Measurements from ENCODE around the gene IFI6.

GRCh38 chr1:27633298-27633610 is 38.7 kb downstream of the IFI6 start:
- TF ChIP-seq NR2F2 (IDR thresholded peaks at IDR 0.05; ENCODE audit: borderline replicate concordance, low read depth): no peak
- TF ChIP-seq ZBTB33 (CRISPR knock-in tag; IDR thresholded peaks at IDR 0.05): no peak
- no peak for TF ChIP-seq ETV6 (CRISPR knock-in tag; conservative IDR thresholded peaks at IDR 0.05)
- TF ChIP-seq, protein P1, sequence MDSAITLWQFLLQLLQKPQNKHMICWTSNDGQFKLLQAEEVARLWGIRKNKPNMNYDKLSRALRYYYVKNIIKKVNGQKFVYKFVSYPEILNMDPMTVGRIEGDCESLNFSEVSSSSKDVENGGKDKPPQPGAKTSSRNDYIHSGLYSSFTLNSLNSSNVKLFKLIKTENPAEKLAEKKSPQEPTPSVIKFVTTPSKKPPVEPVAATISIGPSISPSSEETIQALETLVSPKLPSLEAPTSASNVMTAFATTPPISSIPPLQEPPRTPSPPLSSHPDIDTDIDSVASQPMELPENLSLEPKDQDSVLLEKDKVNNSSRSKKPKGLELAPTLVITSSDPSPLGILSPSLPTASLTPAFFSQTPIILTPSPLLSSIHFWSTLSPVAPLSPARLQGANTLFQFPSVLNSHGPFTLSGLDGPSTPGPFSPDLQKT (CRISPR knock-in tag; IDR thresholded peaks at IDR 0.05; ENCODE audit: borderline replicate concordance): no peak
- TF ChIP-seq, protein P2, sequence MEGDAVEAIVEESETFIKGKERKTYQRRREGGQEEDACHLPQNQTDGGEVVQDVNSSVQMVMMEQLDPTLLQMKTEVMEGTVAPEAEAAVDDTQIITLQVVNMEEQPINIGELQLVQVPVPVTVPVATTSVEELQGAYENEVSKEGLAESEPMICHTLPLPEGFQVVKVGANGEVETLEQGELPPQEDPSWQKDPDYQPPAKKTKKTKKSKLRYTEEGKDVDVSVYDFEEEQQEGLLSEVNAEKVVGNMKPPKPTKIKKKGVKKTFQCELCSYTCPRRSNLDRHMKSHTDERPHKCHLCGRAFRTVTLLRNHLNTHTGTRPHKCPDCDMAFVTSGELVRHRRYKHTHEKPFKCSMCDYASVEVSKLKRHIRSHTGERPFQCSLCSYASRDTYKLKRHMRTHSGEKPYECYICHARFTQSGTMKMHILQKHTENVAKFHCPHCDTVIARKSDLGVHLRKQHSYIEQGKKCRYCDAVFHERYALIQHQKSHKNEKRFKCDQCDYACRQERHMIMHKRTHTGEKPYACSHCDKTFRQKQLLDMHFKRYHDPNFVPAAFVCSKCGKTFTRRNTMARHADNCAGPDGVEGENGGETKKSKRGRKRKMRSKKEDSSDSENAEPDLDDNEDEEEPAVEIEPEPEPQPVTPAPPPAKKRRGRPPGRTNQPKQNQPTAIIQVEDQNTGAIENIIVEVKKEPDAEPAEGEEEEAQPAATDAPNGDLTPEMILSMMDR (CRISPR knock-in tag; IDR thresholded peaks at IDR 0.05): no peak
- no peak for TF ChIP-seq ZBTB7A (CRISPR knock-in tag; IDR thresholded peaks at IDR 0.05)
